ENCODE measurements around the gene ZNF608.

Gene ZNF608

GRCh38 chr5:124745928-124746915 lies at the start of gene ZNF608:
Gene ZNF608, minus strand, starts transcription at chr5:124746639. Its CDS starts 1,650 bp downstream, at chr5:124744989.
- DNase-seq: no peak

- DNase-seq: no peak
Measured at GRCh38 chr5:124795829-124796228, 49.4 kb upstream of the ZNF608 start.

DNA sequence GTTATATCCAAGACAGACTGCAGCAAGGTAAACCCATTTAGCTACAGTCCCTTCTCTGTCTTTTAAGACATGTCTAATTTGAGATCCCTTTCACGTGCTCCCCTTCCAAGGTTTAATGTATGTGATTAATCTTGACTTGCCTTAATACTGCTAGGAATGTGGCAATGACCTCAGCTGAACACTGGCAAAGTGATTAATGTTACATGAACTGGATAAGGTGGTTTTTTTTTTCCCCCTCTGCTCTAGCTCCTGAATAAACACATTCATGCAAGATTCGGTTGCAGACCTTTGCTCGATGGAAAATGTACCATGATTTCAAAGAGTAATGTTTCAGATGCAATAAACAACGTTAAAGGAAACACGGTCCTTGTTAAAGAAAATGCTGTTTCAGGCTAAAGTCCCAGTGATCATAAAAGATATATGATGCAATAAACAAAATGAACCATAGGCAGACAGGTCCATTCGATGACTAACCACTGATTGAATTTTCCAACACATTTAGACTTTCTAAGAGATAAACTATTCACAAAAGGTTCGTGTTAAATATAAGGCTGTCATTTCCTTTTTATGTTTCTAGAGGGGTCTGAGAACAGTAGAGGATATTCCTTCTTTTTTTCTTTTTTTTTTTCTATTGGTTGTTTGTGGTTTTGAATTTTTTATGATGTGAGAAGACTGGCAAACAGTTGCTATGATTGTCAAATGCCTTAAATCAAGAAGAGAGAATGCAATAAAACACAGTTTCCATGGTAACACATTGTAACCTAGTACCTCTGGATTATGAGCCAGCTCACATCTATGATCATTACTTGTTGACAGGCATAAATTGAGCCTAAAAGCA lies 44.7 kb upstream of the ZNF608 start:
- no peak for DNase-seq

DNA sequence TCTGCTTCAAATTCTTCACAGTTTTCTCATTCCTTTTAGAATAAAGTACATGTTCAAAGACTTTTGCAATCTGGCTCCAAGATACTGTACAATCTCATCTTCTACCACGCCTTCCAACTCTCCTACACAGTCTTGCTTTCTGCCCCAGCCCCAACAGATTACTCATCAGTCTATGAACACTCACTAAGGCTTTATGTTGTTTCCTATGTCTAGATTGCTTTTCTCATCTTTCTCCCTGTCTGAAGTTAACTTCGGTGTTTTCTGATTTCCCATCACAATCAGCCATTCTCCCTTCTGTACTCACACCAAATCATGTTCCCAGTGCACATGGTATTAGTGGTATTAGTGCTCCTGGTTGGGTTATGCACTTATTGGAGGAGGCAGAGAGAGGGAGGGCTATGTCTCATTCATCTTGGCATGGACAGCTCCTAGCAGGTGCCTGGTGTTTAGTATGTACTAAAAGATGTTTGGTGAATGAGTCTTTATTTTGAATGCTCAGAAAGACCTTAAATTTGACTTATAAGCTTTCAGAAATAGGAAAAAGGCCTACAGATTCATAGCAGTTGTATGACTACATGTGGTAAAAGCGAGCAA lies 44.0 kb upstream of the ZNF608 start:
- DNase-seq: no peak

GRCh38 chr5:124789104-124789605 lies 42.7 kb upstream of the ZNF608 start:
- no peak for DNase-seq

- no peak for DNase-seq
Measured at GRCh38 chr5:124783794-124784193, 37.4 kb upstream of the ZNF608 start.

DNA sequence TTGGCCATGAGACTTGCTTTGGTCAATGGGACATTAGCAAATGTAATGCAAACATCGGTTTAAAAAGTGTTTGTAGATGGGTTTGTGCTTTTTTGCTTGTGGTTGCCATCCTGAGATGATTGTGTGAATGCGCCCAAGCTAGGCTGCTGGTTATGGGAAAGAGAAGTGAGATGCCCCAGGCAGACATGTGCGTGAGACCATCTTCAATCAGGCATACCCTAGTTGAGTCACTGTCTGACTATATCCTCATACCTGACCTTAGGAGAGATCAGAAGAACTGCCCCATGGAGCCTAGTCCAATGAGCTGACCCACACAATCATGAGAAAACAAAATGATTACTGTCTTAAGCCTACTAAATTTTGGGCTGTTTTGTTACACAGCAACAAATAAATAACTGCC lies 36.8 kb upstream of the ZNF608 start:
- no peak for DNase-seq

DNA sequence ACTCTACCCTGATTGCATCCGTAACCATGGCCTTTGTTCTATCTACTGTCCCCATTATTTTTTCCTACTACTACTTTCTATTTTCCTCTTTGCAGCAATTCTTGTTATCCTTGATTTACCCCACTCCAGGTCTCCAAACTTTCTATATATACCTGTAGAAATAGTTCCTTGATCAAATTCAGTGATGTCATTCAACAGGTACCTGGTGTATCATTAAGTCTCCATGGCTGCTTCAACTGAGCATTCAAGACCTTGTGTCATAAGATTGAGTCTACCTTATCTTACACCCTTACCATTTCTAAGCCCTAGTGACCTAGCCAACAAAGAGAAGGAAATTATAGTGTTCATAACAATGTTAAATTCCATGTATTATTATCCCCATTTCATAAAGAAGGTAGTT lies 35.8 kb upstream of the ZNF608 start:
- DNase-seq: no peak

DNA sequence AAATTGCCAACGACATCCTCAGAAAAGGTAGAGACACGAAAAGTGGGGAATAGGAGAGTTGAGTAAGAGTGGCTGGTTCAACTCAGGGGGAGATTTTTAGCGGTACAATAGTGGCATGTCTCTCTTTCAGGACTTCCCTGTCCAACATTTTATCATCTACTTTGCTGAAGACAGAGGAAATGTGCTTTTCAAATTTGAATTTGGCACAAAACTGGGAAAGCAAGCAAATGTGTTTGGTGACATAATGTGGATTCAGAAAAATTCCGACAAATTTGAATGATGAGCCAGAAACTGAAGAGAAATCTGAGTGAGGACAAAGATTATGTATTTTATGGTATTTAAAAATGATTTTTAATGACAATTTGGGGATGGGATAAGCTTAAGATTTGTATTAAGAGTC lies 33.6 kb upstream of the ZNF608 start:
- no peak for DNase-seq

GRCh38 chr5:124773315-124774311 lies 27.2 kb upstream of the ZNF608 start:
- DNase-seq: peak; percentile 53

- no peak for DNase-seq
Measured at GRCh38 chr5:124772457-124773200, 26.2 kb upstream of the ZNF608 start.

- DNase-seq: no peak
Measured at GRCh38 chr5:124771761-124772160, 25.3 kb upstream of the ZNF608 start.

GRCh38 chr5:124764992-124765611 lies 18.7 kb upstream of the ZNF608 start:
- DNase-seq: no peak

DNA sequence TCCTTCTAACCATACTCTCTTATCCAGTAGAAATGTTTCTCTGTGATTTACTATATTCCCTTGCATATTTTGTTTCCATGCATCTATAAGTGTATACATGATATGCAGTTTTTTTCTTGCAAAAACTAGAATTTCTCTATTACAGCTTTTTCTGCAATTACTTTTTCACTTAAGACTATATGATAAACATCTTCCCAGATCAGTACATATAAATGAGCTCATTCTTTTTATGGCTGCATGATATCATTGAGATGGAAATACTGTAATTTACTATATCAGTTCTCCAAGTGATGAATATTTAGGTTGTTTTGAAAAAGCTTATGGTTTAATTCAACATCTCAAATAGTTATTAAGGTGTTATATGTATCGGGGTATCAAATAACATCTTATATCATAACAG lies 18.1 kb upstream of the ZNF608 start:
- no peak for DNase-seq

DNA sequence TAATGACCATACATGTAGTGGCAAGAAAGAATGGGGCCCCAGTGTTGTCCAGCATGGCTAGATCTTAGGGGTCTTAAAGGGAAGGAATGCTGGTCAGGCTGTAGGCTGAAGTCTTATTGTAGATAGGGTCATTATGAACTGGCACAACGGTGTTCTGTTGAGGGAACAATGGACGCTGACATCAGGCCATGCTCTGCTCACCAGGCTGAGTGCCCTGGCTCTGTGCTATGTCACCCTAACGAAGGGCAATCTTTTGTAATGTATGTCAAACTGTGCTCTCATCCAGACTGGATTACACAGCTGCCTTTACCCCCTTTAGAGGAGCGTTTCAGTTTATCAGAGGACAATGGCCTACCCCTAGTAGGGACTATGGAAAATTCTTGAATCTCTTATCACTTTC lies 14.6 kb upstream of the ZNF608 start:
- no peak for DNase-seq

DNA sequence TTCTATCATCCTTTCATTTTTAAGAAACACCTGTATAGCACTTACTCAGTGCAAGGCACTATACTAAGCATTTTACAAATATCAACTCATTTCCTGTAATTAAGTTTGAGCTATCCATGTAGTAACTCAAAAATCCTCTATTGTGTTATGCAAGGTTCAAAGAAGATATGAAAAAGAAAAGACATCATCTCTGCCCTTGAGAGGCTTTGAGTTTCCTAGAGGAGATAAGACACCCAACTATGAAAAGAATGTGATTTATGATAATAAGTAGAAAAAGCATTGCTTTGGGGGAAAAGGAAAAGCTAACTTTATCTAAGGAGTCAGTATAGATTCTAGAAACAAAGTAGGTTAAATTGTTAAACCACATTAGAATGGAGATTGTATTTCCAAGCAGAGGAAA lies 14.2 kb upstream of the ZNF608 start:
- no peak for DNase-seq

GRCh38 chr5:124755565-124755964 lies 9.1 kb upstream of the ZNF608 start:
- DNase-seq: no peak

DNA sequence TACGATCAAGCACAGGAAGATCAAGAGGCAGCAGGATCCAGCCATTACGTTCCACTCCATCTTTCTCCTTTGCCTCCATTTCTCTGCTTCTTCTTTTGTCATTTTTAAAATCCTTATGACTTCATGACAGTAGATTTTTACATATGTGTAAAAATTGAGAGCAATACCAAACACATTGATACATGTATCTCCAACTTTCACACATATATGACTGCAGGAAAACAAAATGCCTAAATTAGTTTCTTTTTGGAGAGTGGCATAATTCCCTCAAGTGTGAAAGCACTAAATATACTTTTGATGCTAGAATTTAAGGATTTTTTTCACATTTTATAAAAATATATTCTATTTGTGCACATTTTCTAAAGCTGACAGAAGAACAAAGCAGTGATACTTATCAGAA lies 8.6 kb upstream of the ZNF608 start:
- no peak for DNase-seq

DNA sequence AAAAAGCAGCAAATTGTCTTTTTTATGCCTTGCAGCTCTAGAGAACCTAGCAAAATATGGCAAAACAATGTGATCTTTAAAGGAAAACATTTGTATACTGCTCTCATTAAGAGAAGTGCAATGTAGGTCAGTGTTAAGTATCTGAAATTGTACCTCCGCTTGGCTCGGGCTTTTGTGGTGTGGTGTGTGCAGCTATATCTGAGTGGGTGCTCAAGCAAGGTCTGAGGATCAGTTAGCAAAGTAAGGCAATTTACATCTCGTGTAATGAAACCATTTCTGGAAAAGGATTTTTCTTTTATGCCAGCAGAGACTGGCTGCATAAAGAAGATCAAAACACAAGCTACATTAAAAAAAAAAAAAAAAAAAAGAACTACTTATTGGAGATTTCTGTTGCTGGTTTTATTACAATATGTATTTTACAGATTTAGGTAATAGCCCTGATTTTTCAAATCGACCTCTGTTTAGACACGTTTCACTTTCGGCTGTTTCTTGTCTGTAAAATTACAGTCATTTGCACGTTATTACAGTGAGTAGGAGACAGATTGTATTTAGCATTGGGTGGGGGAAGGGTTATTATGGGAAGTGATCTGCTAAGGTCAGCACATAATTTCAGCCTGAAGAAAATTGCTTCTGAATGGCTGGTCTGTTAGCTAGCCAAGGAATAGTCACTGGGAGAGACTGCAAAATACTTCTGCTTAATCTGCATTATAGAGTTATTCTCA lies 7.9 kb upstream of the ZNF608 start:
- DNase-seq: peak; percentile 21

All from NCI-H1092 (cell line).